HL-60/S4 treated with phorbol 12-myristate 13-acetate at 8.2 ng/mL for 4 days and 3 days (cell line): ENCODE results near the gene FLACC1.
"Not testable (repeated sequence)": the region's sequence is repeated elsewhere in the genome, so short reads cannot be mapped to it uniquely, and the experiment has no call there.

Source experiments
- in situ Hi-C: fragments of 300-500 bp; cut with MboI; formaldehyde crosslinking; loops from 2 replicates; pipeline ENCODE4 v1.15.0; 2022; ENCODE audit warnings: low sequenced_read_pairs

The FLACC1 gene

GRCh38 chr2:201257956-201258665, 99.0 kb downstream of the FLACC1 start:
- in situ Hi-C loops: no loop called here

GRCh38 chr2:201257381-201257955, 99.7 kb downstream of the FLACC1 start:
- in situ Hi-C loops: no loop called here

- in situ Hi-C loops: no loop called here
Observed at GRCh38 chr2:201256082-201256481, 101.1 kb downstream of the FLACC1 start.

GRCh38 chr2:201255408-201256033, 101.6 kb downstream of the FLACC1 start:
- in situ Hi-C loops: no loop called here

- in situ Hi-C loops: no loop called here
Observed at GRCh38 chr2:201254081-201254730, 102.9 kb downstream of the FLACC1 start.

GRCh38 chr2:201250741-201251140, 106.4 kb downstream of the FLACC1 start:
- in situ Hi-C loops: no loop called here

- in situ Hi-C loops: loop anchor here (10.0 kb wide), 1 partner anchor 115 kb away; no protein-coding TSS in a partner anchor
Observed at GRCh38 chr2:201249889-201250288, 107.3 kb downstream of the FLACC1 start.

- in situ Hi-C loops: loop anchor here (10.0 kb wide), 1 partner anchor 116 kb away; no protein-coding TSS in a partner anchor
Observed at GRCh38 chr2:201248288-201248844, 108.8 kb downstream of the FLACC1 start.

GRCh38 chr2:201246280-201246679, 110.9 kb downstream of the FLACC1 start:
- in situ Hi-C loops: loop anchor here (10.0 kb wide), 1 partner anchor 119 kb away; no protein-coding TSS in a partner anchor

- in situ Hi-C loops: loop anchor here (10.0 kb wide), 1 partner anchor 120 kb away; no protein-coding TSS in a partner anchor
Observed at GRCh38 chr2:201244829-201245228, 112.3 kb downstream of the FLACC1 start.

- in situ Hi-C loops: loop anchor here (10.0 kb wide), 1 partner anchor 122 kb away; no protein-coding TSS in a partner anchor
Observed at GRCh38 chr2:201242571-201243277, 114.4 kb downstream of the FLACC1 start.

GRCh38 chr2:201239167-201239935, 117.8 kb downstream of the FLACC1 start:
- in situ Hi-C loops: not testable (repeated sequence)
